K562 (cell line): ENCODE measurements around the gene RHAG. TPM values are rescaled to one million over a fixed set of nuclear protein-coding genes. Genes with fewer than 3 reads are reported as not detected.

Experiments
- ATAC-seq: fragments of 200-7000 bp; cut with Tn5 transposase; 3 replicates; pipeline ENCODE4 v1.9.1; 2020; ENCODE audit warnings: moderate library complexity
- BruUV-seq: library from RNA; stranded (reverse); fragments of 400-500 nt; replicated peaks from 2 replicates; lab custom pipeline; 2021; lab: Mats Ljungman, UMichigan
- CTCF ChIA-PET: fragments of 300-600 bp; formaldehyde crosslinking; extraction: SDS; loops from one replicate; lab custom pipeline; 2021; ENCODE audit warnings: low intra/inter-chr PET ratio; lab: Yijun Ruan, JAX
- POLR2A ChIA-PET: fragments of 300-600, 350-650 bp; sonication (Branson Sonifier 250); formaldehyde crosslinking; extraction: SDS; loops from one replicate; lab custom pipeline; 2021; ENCODE audit warnings: antibody characterized with exemption, inconsistent platforms; lab: Yijun Ruan, JAX
- DNase-seq, 4 experiments: peaks; one replicate each; pipeline versions ENCODE4 v3.0.0 to v3.0.0-alpha.2; 2011 to 2018; ENCODE audit warnings: low spot score in 3 of 4, mixed read lengths in 3 of 4; ENCODE audit errors: extremely low read depth in 1 of 4
- FAIRE-seq: peaks from 2 replicates; lab custom pipeline; 2011; peaks lifted over from hg19 to GRCh38; lab: Jason Lieb, UNC
- H2AFZ ChIP-seq: 2 replicates; pipeline ENCODE4 v1.6.0; 2011; ENCODE audit warnings: low read depth, low read length, control low read depth, inconsistent platforms
- H3K27ac ChIP-seq: fragments of 200-600 bp; 3 replicates; pipeline ENCODE4 v1.8.0; 2011; ENCODE audit warnings: low read depth, mild to moderate bottlenecking, control low read depth, inconsistent platforms, low read length, moderate library complexity, mixed read lengths; ENCODE audit errors: extremely low read depth
- H3K27me3 ChIP-seq, 2 experiments: fragments of 300-600 bp in 1 of 2; 2 replicates in 1 of 2; 3 replicates in 1 of 2; pipeline versions ENCODE4 v1.6.0 to v1.8.0; 2011; ENCODE audit warnings: inconsistent platforms in 2 of 2, low read length in 2 of 2, mild to moderate bottlenecking in 1 of 2, mixed read lengths in 1 of 2, moderate library complexity in 1 of 2; ENCODE audit not compliant: control insufficient read depth in 2 of 2, insufficient read depth in 2 of 2
- H3K36me3 ChIP-seq: fragments of 300-600 bp; 3 replicates; pipeline ENCODE4 v1.8.0; 2011; ENCODE audit warnings: mild to moderate bottlenecking, low read length, inconsistent platforms; ENCODE audit not compliant: control insufficient read depth, insufficient read depth
- H3K4me1 ChIP-seq, 2 experiments: fragments of 200-600 bp in 1 of 2; replicated peaks in 1 of 2; 2 replicates in 1 of 2; 3 replicates in 1 of 2; pipeline versions ENCODE4 v1.5.1 to v1.8.0; 2011; ENCODE audit warnings: inconsistent platforms in 2 of 2, low read length in 2 of 2, mild to moderate bottlenecking in 1 of 2, mixed read lengths in 1 of 2, moderate library complexity in 1 of 2; ENCODE audit not compliant: control insufficient read depth in 2 of 2, insufficient read depth in 2 of 2
- H3K4me2 ChIP-seq: 2 replicates; pipeline ENCODE4 v1.6.1; 2011; ENCODE audit warnings: low read length, control low read depth, inconsistent platforms, mixed read lengths; ENCODE audit not compliant: insufficient read depth
- H3K4me3 ChIP-seq: fragments of 200-600 bp; sonication (generic), shearing (Covaris generic); 2 replicates; pipeline ENCODE4 v1.5.1; 2016; ENCODE audit warnings: control low read depth, inconsistent platforms
- H3K79me2 ChIP-seq: fragments of 200-600 bp; 3 replicates; pipeline ENCODE4 v1.8.0; 2011; ENCODE audit warnings: low read length, inconsistent platforms; ENCODE audit not compliant: control insufficient read depth, insufficient read depth
- H3K9ac ChIP-seq, 2 experiments: 2 replicates each; pipeline versions ENCODE4 v1.6.0 to v1.6.1; 2011; ENCODE audit warnings: low read depth in 2 of 2, low read length in 2 of 2, control low read depth in 1 of 2, inconsistent platforms in 1 of 2, mild to moderate bottlenecking in 1 of 2, mixed read lengths in 1 of 2; ENCODE audit not compliant: insufficient read depth in 1 of 2
- H3K9me1 ChIP-seq: one replicate; pipeline ENCODE4 v1.6.0; 2011; ENCODE audit warnings: inconsistent platforms, mild to moderate bottlenecking, low read length, moderate library complexity; ENCODE audit not compliant: control insufficient read depth, insufficient read depth
- H3K9me3 ChIP-seq: replicated peaks from 2 replicates; pipeline ENCODE4 v1.5.1; 2011; ENCODE audit warnings: low read depth, low read length, inconsistent platforms; ENCODE audit not compliant: control insufficient read depth, insufficient read depth
- H4K20me1 ChIP-seq: replicated peaks from 2 replicates; pipeline ENCODE4 v1.6.1; 2011; ENCODE audit warnings: low read length, inconsistent platforms, mixed read lengths; ENCODE audit not compliant: control insufficient read depth, insufficient read depth
- ARID2 ChIP-seq: fragments of 450-650 bp; IDR thresholded peaks from 2 replicates; pipeline ENCODE4 v1.6.1; 2017; ENCODE audit warnings: antibody characterized with exemption, mild to moderate bottlenecking
- DIDO1 ChIP-seq: fragments of 450-650 bp; IDR thresholded peaks from 2 replicates; pipeline ENCODE4 v1.6.1; 2016; ENCODE audit warnings: low read depth, missing biosample characterization, missing genetic modification characterization
- EHMT2 ChIP-seq: fragments of 450-650 bp; IDR thresholded peaks from 2 replicates; pipeline ENCODE4 v1.6.1; 2018; ENCODE audit warnings: antibody characterized with exemption
- ETS2 ChIP-seq: IDR thresholded peaks from 2 replicates; pipeline ENCODE4 v1.6.1; 2016; ENCODE audit warnings: borderline replicate concordance, missing genetic modification characterization, mild to moderate bottlenecking, moderate library complexity, missing compliant biosample characterization; ENCODE audit not compliant: poor library complexity, severe bottlenecking
- HDGF ChIP-seq: fragments of 450-650 bp; IDR thresholded peaks from 2 replicates; pipeline ENCODE4 v1.6.1; 2016
- NEUROD1 ChIP-seq: fragments of 150-350 bp; IDR thresholded peaks from 2 replicates; pipeline ENCODE4 v1.6.1; 2014; ENCODE audit warnings: borderline replicate concordance, low read length, low read depth; ENCODE audit not compliant: partially characterized antibody
- NR2C1 ChIP-seq, 2 experiments: fragments of 450-650 bp; IDR thresholded peaks; 2 replicates each; pipeline ENCODE4 v1.6.1; 2017; ENCODE audit warnings: mild to moderate bottlenecking in 2 of 2, antibody characterized with exemption in 1 of 2, inconsistent platforms in 1 of 2, missing compliant biosample characterization in 1 of 2, missing genetic modification characterization in 1 of 2
- PTRF ChIP-seq: fragments of 450-650 bp; IDR thresholded peaks from 2 replicates; pipeline ENCODE4 v1.6.1; 2016; ENCODE audit warnings: mild to moderate bottlenecking, missing genetic modification characterization, missing compliant biosample characterization
- RBM17 ChIP-seq: fragments of 200-400 bp; formaldehyde crosslinking; IDR thresholded peaks from 2 replicates; pipeline ENCODE4 v1.6.1; 2017; ENCODE audit warnings: low read depth, mild to moderate bottlenecking, low read length, borderline replicate concordance
- ZKSCAN8 ChIP-seq: fragments of 200-800 bp; sonication (Bioruptor generic); IDR thresholded peaks from 2 replicates; pipeline ENCODE4 v1.6.1; 2016; ENCODE audit warnings: missing genetic modification characterization, missing compliant biosample characterization
- ZNF133 ChIP-seq: fragments of 250-450 bp; sonication (Bioruptor Pico); IDR thresholded peaks from 2 replicates; pipeline ENCODE4 v1.4.0; 2020; ENCODE audit warnings: mild to moderate bottlenecking
- ZNF41 ChIP-seq: fragments of 250-450 bp; sonication (Bioruptor Pico); conservative IDR thresholded peaks from 2 replicates; pipeline ENCODE4 v1.4.0; 2020; ENCODE audit warnings: mild to moderate bottlenecking
- WGBS: fragments of 100-300 bp; shearing (Covaris generic); methylation state at CpG from one replicate; pipeline ENCODE4 v1.1.6; 2016; ENCODE audit warnings: low coverage, mixed read lengths; ENCODE audit not compliant: insufficient coverage; ENCODE audit errors: missing lambda C conversion rate; 5-methylcytosine and 5-hydroxymethylcytosine counted together
- in situ Hi-C: fragments of 300-500 bp; cut with MboI; formaldehyde crosslinking; loops from 4 replicates; pipeline ENCODE4 v1.15.0; 2018; ENCODE audit warnings: inconsistent platforms, mixed read lengths
- intact Hi-C: fragments of 100-400 bp; cut with micrococcal nuclease; formaldehyde crosslinking; loops from 2 replicates; pipeline ENCODE4 v1.14.2; 2022
- polyA plus RNA-seq, 8 experiments: library from polyadenylated mRNA; depleted of rRNA in 4 of 8; stranded (reverse) in 5 of 8; unstranded in 3 of 8; fragments of >200 nt; fragmentation: Nextera tagmentation in 2 of 8; fragmentation: Illumina TruSeq in 1 of 8; extraction: Ambion mirVana in 2 of 8; extraction: Trizol in 1 of 8; gene quantifications; 2 replicates each; pipeline versions ENCODE4 v1.2.1 to v1.2.3, GENCODE V29; 2011 to 2014; ENCODE audit warnings: inconsistent platforms in 1 of 8, missing spikeins in 1 of 8
- total RNA-seq, 7 experiments: library from RNA; depleted of rRNA in 6 of 7; stranded (reverse); fragments of >200 nt in 6 of 7; fragmentation: Illumina TruSeq in 2 of 7; extraction: Trizol in 2 of 7; gene quantifications; 2 replicates each; pipeline versions ENCODE4 v1.2.1 to v1.2.3, GENCODE V29; 2011 to 2021; ENCODE audit warnings: low replicate concordance in 1 of 7

RHAG gene
- total and polyA plus RNA-seq, 9 of the 15 experiments (the other 6 are each of a cell fraction or from before 2014, with no cell fraction given): 290 to 1,202 (median 505) TPM

GRCh38 chr6:49558238-49558637 lies 78.4 kb downstream of the RHAG start:
- in situ Hi-C loops: no loop called here
- H3K4me3 ChIP-seq: no peak overlapping the region
- intact Hi-C loops: no loop called here
- no peak overlapping the region for H2AFZ ChIP-seq
- DNase-seq: no peak
- H3K9me1 ChIP-seq: no peaks in the 10 kb centered on the region
- no peaks in the 10 kb centered on the region for H3K9me3 ChIP-seq
- no peak for ATAC-seq
- no peak for TF ChIP-seq PTRF (tag)
- BruUV-seq: no TSS peak
- no peak overlapping the region for H3K9ac ChIP-seq
- no peak for FAIRE-seq
- H4K20me1 ChIP-seq: no peaks in the 10 kb centered on the region
- H3K4me2 ChIP-seq: no peak overlapping the region
- H3K79me2 ChIP-seq: no peaks in the 10 kb centered on the region
- H3K4me1 ChIP-seq: peaks cover 0 to 8% of the 10 kb centered on the region in 2 experiments; a peak in 3 of 5 replicates
- H3K27me3 ChIP-seq: no peaks in the 10 kb centered on the region
- no peak overlapping the region for H3K27ac ChIP-seq
- ChIA-PET POLR2A (interaction anchor here (0.9 to 1.1 kb wide), 2 partner anchors 10 to 343 kb away, joined by 3 to 4 read pairs; no protein-coding TSS in a partner anchor), CTCF (no interaction called here)
- no peaks in the 10 kb centered on the region for H3K36me3 ChIP-seq

- Histone ChIP-seq H3K27ac (no peak overlapping the region), H2AFZ (no peak overlapping the region), H3K9me1 (no peaks in the 10 kb centered on the region), H3K4me1 (peaks cover 0 to 5% of the 10 kb centered on the region in 2 experiments; a peak in 3 of 5 replicates), H3K4me3 (no peak overlapping the region), H3K4me2 (no peak overlapping the region), H3K27me3 (no peaks in the 10 kb centered on the region), H3K79me2 (no peaks in the 10 kb centered on the region), H3K9me3 (no peaks in the 10 kb centered on the region), H3K36me3 (no peaks in the 10 kb centered on the region), H4K20me1 (no peaks in the 10 kb centered on the region), H3K9ac (no peak overlapping the region)
- ATAC-seq: no peak
- WGBS: 92% methylated on average over 3 of the region's 3 CpGs
- TF ChIP-seq DIDO1 (tag) (no peak), ZKSCAN8 (no peak), HDGF (no peak), ETS2 (tag) (no peak), EHMT2 (no peak), NEUROD1 (no peak), ZNF41 (CRISPR knock-in tag) (no peak), NR2C1 (IDR thresholded peaks at IDR 0.05) (no peak), NR2C1 (tag; IDR thresholded peaks at IDR 0.05) (no peak), ARID2 (no peak), ZNF133 (CRISPR knock-in tag) (no peak), RBM17 (no peak)
- in situ Hi-C loops: no loop called here
- intact Hi-C loops: no loop called here
- CTCF ChIA-PET: no interaction called here
- BruUV-seq: no TSS peak
- POLR2A ChIA-PET: interaction anchor here (0.7 to 1.6 kb wide), 3 partner anchors 11 to 344 kb away, joined by 3 to 4 read pairs (median 3); no protein-coding TSS in a partner anchor
- DNase-seq: no peak
- FAIRE-seq: no peak
Observed at GRCh38 chr6:49557177-49557576, 79.5 kb downstream of the RHAG start.
